Neutrophil (primary cell): ENCODE measurements around the gene SNRNP200.

Experiments
- H3K27ac ChIP-seq: fragments of 200-600 bp; sonication (generic); 2 replicates; pipeline ENCODE4 v1.5.1; 2016; ENCODE audit warnings: mild to moderate bottlenecking, moderate library complexity
- H3K27me3 ChIP-seq: fragments of 200-600 bp; sonication (generic); 2 replicates; pipeline ENCODE4 v1.6.0; 2016; ENCODE audit warnings: mild to moderate bottlenecking
- H3K36me3 ChIP-seq: fragments of 200-600 bp; sonication (generic); 2 replicates; pipeline ENCODE4 v1.5.1; 2017
- H3K4me1 ChIP-seq, 2 experiments: fragments of 200-600 bp in 1 of 2; sonication (generic) in 1 of 2; 1 replicate in 1 of 2; 2 replicates in 1 of 2; pipeline versions ENCODE4 v1.5.1 to v1.6.1; 2013 to 2016; ENCODE audit warnings: low read depth in 1 of 2, low read length in 1 of 2, mild to moderate bottlenecking in 1 of 2, moderate library complexity in 1 of 2; ENCODE audit not compliant: control insufficient read depth in 1 of 2, insufficient read depth in 1 of 2
- H3K4me3 ChIP-seq, 2 experiments: fragments of 200-600 bp in 1 of 2; sonication (generic) in 1 of 2; 1 replicate in 1 of 2; 2 replicates in 1 of 2; pipeline ENCODE4 v1.5.1; 2013 to 2016; ENCODE audit warnings: low read depth in 1 of 2, low read length in 1 of 2, mild to moderate bottlenecking in 1 of 2, moderate library complexity in 1 of 2
- H3K9me3 ChIP-seq: fragments of 200-600 bp; sonication (generic); 2 replicates; pipeline ENCODE4 v1.5.1; 2016
- TF ChIP-seq, protein P1 (sequence below): fragments of 200-600 bp; sonication (generic); IDR thresholded peaks from 2 replicates; pipeline ENCODE4 v1.5.1; 2016; ENCODE audit warnings: antibody characterized with exemption

SNRNP200 gene

GRCh38 chr2:96273763-96274162 lies 31.6 kb downstream of the SNRNP200 start:
- TF ChIP-seq, protein P1, sequence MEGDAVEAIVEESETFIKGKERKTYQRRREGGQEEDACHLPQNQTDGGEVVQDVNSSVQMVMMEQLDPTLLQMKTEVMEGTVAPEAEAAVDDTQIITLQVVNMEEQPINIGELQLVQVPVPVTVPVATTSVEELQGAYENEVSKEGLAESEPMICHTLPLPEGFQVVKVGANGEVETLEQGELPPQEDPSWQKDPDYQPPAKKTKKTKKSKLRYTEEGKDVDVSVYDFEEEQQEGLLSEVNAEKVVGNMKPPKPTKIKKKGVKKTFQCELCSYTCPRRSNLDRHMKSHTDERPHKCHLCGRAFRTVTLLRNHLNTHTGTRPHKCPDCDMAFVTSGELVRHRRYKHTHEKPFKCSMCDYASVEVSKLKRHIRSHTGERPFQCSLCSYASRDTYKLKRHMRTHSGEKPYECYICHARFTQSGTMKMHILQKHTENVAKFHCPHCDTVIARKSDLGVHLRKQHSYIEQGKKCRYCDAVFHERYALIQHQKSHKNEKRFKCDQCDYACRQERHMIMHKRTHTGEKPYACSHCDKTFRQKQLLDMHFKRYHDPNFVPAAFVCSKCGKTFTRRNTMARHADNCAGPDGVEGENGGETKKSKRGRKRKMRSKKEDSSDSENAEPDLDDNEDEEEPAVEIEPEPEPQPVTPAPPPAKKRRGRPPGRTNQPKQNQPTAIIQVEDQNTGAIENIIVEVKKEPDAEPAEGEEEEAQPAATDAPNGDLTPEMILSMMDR, result no peak
- no peaks in the 10 kb centered on the region for H3K27me3 ChIP-seq
- no peak overlapping the region for H3K27ac ChIP-seq
- H3K36me3 ChIP-seq, result peaks cover 98% of the 10 kb centered on the region
- H3K4me1 ChIP-seq, result no peaks in the 10 kb centered on the region
- no peaks in the 10 kb centered on the region for H3K9me3 ChIP-seq
- H3K4me3 ChIP-seq, result no peak overlapping the region

- H3K36me3 ChIP-seq, result peaks cover 93% of the 10 kb centered on the region
- H3K4me3 ChIP-seq, result no peak overlapping the region
- no peaks in the 10 kb centered on the region for H3K9me3 ChIP-seq
- H3K4me1 ChIP-seq, result peaks cover 5 to 8% of the 10 kb centered on the region in 2 experiments
- H3K27ac ChIP-seq, result no peak overlapping the region
- no peaks in the 10 kb centered on the region for H3K27me3 ChIP-seq
- TF ChIP-seq, protein P1, result no peak
Observed at GRCh38 chr2:96271995-96272394, 33.4 kb downstream of the SNRNP200 start.

GRCh38 chr2:96267159-96267971 lies 38.0 kb downstream of the SNRNP200 start:
- Histone ChIP-seq H3K9me3 (no peaks in the 10 kb centered on the region), H3K36me3 (peaks cover 73% of the 10 kb centered on the region), H3K4me1 (peaks cover 31 to 44% of the 10 kb centered on the region in 2 experiments), H3K27me3 (no peaks in the 10 kb centered on the region), H3K4me3 (peak overlapping the region; percentile 71 to 87), H3K27ac (no peak overlapping the region)
- TF ChIP-seq, protein P1, result peak; percentile 47

GRCh38 chr2:96265840-96266679 lies 39.3 kb downstream of the SNRNP200 start, which contains the start of the genes CIAO1 and TMEM127:
Gene CIAO1 (plus strand): TSS chr2:96266225. CDS start chr2:96266351, 126 bp downstream.
Gene TMEM127 (minus strand): TSS chr2:96265997. CDS start chr2:96265381, 616 bp downstream.
- H3K4me3 ChIP-seq, result peak within 1 kb of the TSS; percentile 71 to 87
- H3K36me3 ChIP-seq, result peaks cover 70% of the 10 kb centered on the region
- TF ChIP-seq, protein P1, result peak; percentile 61
- H3K27ac ChIP-seq, result peak within 1 kb of the TSS; percentile 95
- peaks cover 44 to 55% of the 10 kb centered on the region in 2 experiments for H3K4me1 ChIP-seq
- H3K9me3 ChIP-seq, result no peaks in the 10 kb centered on the region
- no peaks in the 10 kb centered on the region for H3K27me3 ChIP-seq

DNA sequence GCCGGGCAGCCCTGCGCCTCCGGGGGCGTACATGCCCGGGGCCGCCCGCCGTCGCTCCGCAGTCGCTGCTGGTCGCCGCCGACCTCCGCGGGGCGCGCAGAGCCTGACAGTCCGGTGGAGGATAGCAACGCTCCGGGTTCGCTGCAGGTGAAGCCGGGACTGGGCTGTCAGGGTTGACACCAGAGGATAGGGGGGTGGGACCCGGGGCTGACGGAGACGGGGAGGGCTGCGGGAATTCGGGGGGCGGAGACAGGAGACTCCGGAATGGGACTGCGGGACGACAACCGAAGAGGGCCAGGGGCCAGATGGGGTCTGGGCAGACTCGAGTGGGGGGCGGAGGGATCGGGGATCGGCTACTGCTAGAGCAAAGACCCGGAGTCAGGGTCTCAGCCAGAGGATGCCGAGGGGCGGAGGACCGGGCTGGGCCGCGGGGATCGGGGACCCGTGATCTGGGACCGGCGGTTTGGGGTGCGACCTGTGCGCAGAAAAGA lies 40.0 kb downstream of the SNRNP200 start:
- TF ChIP-seq, protein P1, result no peak
- H3K27ac ChIP-seq, result peak overlapping the region; percentile 95
- H3K36me3 ChIP-seq, result peaks cover 65% of the 10 kb centered on the region
- peaks cover 50 to 62% of the 10 kb centered on the region in 2 experiments for H3K4me1 ChIP-seq
- H3K27me3 ChIP-seq, result no peaks in the 10 kb centered on the region
- no peaks in the 10 kb centered on the region for H3K9me3 ChIP-seq
- H3K4me3 ChIP-seq, result peak overlapping the region; percentile 71 to 87
